Skin of body (tissue), 2 donors: ENCODE results near the gene METTL18. TPM values are rescaled to one million over a fixed set of nuclear protein-coding genes. Genes with fewer than 3 reads are reported as not detected.
"Not testable (repeated sequence)": the region's sequence is repeated elsewhere in the genome, so short reads cannot be mapped to it uniquely, and the experiment has no call there.

ENCODE experiments used
- DNase-seq: peaks from one replicate; lab custom pipeline; 2025; lab: John Stamatoyannopoulos, UW
- total RNA-seq: library from RNA; depleted of rRNA; stranded (reverse); fragments of >200 nt; gene quantifications from one replicate; pipeline ENCODE4 v1.2.3, GENCODE V29; 2014

METTL18 gene
- total RNA-seq: 7.6 TPM

GRCh38 chr1:169794530-169795416, at the start of gene METTL18:
Gene METTL18 (minus strand): TSS chr1:169794907. CDS start chr1:169793695, 1,212 bp downstream.
- DNase-seq: peak; percentile 94

DNA sequence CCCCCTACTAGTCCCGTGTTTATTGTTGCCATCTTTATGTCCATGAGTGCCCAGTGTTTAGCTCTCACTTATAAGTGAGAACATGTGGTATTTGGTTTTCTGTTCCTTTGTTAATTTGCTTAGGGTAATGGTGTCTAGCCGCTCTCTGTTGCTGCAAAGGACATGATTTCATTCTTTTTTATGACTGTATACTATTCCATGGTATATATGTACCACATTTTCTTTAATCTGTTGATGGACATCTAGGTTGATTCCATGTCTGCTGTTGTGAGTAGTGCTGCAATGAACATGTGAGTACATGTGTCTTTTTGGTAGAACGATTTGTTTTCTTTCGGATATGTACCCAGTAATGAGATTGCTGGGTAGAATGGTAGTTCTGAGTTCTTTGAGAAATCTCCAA, 44.2 kb upstream of the METTL18 start:
- DNase-seq: no peak

DNA sequence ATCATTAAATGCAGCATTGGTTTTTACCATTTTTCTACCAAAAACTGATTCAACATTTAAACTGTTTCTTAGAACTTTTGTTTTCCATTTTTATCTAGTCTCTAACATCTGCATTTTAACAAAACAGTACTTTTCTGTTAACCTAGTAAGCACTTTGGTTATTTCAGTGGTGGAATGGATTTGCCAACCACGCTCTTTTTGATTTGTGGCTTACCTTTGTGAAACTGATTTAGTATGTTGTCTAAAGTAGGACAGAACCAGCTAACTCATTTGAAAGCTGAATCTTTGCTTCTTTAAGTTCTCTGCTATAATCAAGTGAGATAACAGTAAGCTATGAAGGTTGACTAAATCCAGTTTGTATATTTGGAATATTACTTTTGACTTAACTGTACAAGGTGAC, 41.5 kb upstream of the METTL18 start:
- no peak for DNase-seq

DNA sequence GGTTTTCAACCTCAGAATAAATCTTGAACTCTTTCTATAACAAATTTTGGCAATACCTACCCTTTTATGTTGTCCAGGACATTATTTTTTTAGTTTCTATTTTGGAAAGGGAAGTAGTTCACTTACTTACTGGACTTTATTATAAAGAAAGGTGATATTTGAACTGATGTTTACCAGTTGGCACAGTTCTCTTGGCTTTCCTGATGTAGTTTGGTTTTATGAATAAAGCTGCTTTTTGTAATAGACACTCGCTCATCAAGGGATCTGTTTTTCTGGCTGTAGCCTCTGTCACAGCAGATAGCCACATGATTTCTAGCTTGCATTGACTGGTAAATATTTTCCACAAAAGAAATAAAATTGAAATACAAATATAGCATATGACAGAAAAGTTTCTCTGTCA, 40.9 kb upstream of the METTL18 start:
- no peak for DNase-seq

DNA sequence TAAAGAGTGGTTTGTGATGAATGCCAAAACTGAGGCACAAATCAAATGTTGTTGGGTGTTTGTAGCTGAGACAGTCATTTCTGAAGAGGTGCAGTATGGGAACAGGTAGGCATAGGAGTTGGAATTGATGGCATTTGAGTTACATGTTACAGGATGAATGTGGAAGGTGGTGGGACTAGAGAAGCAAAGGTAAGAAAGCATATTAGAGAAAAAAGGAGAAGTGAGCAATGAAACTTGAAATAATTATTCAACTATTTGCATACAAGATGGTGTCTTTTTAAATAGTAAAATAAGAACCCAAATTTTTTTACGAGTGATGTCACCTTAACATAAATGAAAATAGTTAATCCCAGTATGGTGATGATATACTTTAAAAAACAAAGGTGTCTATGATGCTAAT, 40.2 kb upstream of the METTL18 start:
- DNase-seq: no peak

DNA sequence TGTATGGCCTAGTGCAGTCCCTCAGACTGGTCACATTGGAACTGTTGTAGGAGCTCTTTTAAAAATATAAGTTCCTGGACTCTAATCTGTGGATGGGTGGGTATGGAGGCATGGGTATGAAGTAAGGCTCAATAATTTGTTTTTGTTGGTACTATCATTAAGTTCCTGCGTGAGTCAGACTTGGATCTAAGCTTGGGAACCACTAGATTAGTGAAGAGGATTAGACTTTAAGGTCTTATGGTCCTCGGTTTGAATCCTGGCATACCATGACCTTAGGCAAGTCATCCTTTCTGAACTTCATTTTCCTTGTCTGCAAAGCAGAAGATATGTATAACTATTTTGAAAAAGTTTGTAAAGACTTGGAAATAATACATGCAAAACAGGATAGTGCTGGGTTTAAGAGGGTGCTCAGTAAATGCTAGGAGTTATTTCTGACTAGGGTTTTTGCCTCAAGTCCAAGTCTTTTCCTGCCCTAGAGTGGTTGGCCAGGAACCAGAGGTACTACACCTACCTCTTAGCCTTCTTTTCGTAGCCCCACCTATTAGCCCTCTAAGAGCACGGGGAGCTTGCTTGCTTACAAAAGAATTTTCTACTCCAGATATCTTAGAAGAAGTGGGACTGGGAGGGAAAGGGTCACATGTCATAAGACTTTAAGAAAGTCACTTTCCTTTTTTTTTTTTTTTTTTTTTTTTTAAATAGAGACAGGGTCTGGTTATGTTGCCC, 38.6 kb upstream of the METTL18 start:
- DNase-seq: no peak

GRCh38 chr1:169829671-169830070, 35.0 kb upstream of the METTL18 start:
- DNase-seq: no peak

- DNase-seq: no peak
Observed at GRCh38 chr1:169824153-169824552, 29.4 kb upstream of the METTL18 start.

- DNase-seq: no peak
Observed at GRCh38 chr1:169821500-169821899, 26.8 kb upstream of the METTL18 start.

GRCh38 chr1:169816617-169817016, 21.9 kb upstream of the METTL18 start:
- DNase-seq: no peak

DNA sequence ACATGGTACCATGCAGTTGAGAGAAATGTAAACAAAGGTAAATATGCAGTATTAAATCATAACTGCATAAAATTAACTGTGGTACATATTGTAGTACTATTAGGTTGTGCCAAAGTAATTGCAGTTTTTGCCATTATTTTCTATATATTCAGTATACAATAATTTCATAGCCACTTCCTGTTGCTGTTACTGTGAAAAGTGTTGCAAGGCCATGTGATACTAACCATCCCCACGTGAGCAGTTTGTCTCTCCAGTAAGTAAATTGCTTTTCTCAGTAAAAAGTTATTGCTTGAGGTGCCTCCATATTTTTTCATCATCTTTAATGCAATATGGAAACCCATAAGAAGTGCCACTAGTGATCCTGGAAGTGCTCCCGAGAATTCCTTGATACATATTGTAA, 19.6 kb upstream of the METTL18 start:
- no peak for DNase-seq

- DNase-seq: no peak
Observed at GRCh38 chr1:169812131-169812530, 17.4 kb upstream of the METTL18 start.

GRCh38 chr1:169811418-169812035, 16.8 kb upstream of the METTL18 start:
- not testable (repeated sequence) for DNase-seq

GRCh38 chr1:169809370-169810095, 14.8 kb upstream of the METTL18 start:
- DNase-seq: peak; percentile 7

DNA sequence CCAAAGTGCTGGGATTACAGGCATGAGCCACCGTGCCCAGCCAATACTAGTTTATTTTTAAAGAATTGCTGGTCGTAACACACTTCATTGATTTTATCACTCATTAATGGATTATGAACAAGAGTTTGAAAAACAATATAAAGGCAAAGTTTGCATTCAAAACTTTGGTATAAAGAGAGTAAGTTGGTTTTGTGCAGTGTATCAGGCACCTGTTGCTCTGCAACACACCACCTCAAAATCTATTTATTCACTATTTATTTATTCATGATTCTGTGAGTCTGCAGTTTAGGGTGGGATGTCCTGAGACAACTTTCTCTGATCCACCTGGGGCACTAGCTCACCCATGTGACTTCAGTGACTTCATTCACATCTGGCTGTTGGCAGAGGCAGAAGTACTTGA, 10.2 kb upstream of the METTL18 start:
- DNase-seq: no peak

GRCh38 chr1:169802888-169803287, 8.2 kb upstream of the METTL18 start:
- no peak for DNase-seq

DNA sequence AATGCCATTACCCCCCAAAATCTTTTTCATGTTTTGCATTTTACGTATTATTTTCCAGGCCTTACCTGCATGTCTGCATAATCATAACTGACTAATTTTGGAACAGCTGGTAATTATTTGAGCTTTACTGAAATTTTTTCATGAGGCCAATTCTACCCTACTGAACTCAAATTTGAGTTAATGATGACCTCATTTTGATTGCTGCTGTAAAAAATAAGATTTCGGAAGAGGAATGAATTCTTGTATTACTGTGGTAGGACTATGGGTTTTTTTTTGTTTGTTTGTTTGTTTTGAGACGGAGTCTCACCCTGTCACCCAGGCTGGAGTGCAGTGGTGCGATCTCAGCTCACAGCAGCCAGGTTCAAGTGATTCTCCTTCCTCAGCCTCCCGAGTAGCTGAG, 2.6 kb upstream of the METTL18 start:
- DNase-seq: no peak

DNA sequence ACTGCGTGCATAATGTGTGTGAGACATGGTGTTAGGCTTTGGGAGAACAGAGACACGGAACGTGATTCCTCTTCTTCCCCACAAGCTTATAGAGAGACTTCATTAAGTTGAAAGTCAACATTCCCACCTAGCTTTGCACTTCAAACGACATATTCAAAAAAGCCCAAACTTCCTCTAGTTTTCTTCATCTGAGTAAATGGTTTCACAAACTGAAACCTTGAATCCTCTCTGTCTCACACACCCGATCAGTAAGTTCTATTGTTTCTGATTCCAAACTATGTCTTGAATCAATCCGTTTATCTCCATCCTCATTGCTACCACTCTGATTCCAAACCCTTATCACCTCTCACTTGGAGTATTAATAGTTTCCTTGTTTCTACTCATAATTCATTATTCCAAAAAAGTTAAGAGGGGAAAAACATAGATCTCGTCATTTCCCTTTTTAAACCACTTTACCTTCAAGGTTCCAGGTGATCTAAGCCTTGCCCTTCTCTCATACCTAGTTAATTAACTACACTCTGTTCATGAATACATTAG, 1.6 kb upstream of the METTL18 start:
- no peak for DNase-seq

DNA sequence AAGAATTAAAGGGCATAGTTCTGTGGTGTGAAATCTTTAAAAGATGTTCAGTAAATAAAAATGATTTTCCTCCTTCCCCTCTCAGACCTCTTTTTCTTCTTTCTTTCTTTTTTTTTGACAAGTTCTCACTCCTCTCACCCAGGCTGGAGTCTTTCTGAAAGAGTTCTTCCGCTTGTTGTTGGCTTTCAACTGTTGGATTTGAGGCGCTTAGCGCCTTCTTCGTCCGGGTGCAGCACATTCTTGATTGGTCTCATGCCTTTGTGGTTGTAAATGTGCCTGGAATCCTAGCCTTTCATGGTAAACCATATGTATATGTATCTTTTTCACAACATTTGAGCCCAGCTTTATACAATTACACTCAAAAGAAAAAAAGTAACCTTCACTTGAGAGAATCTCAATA, 980 bp upstream of the METTL18 start:
- no peak for DNase-seq

GRCh38 chr1:169793730-169794129, 977 bp downstream of the METTL18 start:
- no peak for DNase-seq

GRCh38 chr1:169788402-169788801, 6.3 kb downstream of the METTL18 start:
- DNase-seq: no peak
